Stomach smooth muscle (tissue), 2 donors: ENCODE data around the gene RAB11B.
"Not testable (repeated sequence)": the region's sequence is repeated elsewhere in the genome, so short reads cannot be mapped to it uniquely, and the experiment has no call there.

ENCODE experiments used
- H3K27ac ChIP-seq: one replicate; pipeline ENCODE4 v1.7.0; 2013; ENCODE audit warnings: mild to moderate bottlenecking, low read length, inconsistent platforms
- H3K27me3 ChIP-seq, 2 donors: one replicate each; pipeline ENCODE4 v1.7.0; 2013; ENCODE audit warnings: low read length in 2 of 2; ENCODE audit not compliant: insufficient read depth in 2 of 2, control insufficient read depth in 1 of 2
- H3K36me3 ChIP-seq, 2 donors: one replicate each; pipeline ENCODE4 v1.7.0; 2013; ENCODE audit warnings: low read length in 2 of 2; ENCODE audit not compliant: control insufficient read depth in 2 of 2, insufficient read depth in 2 of 2
- H3K4me1 ChIP-seq: one replicate; pipeline ENCODE4 v1.7.0; 2013; ENCODE audit warnings: low read length; ENCODE audit not compliant: control insufficient read depth, insufficient read depth
- H3K4me3 ChIP-seq, 2 donors: one replicate each; pipeline ENCODE4 v1.7.0; 2013; ENCODE audit warnings: low read length in 2 of 2
- H3K9ac ChIP-seq, 2 donors: one replicate each; pipeline ENCODE4 v1.7.0; 2013; ENCODE audit warnings: low read length in 2 of 2, mild to moderate bottlenecking in 1 of 2
- H3K9me3 ChIP-seq, 2 donors: one replicate each; pipeline ENCODE4 v1.7.0; 2013; ENCODE audit warnings: low read length in 2 of 2; ENCODE audit not compliant: control insufficient read depth in 2 of 2
- donor health status: healthy.
- donor health status: Pancreatic carcinoma.

Gene RAB11B

DNA sequence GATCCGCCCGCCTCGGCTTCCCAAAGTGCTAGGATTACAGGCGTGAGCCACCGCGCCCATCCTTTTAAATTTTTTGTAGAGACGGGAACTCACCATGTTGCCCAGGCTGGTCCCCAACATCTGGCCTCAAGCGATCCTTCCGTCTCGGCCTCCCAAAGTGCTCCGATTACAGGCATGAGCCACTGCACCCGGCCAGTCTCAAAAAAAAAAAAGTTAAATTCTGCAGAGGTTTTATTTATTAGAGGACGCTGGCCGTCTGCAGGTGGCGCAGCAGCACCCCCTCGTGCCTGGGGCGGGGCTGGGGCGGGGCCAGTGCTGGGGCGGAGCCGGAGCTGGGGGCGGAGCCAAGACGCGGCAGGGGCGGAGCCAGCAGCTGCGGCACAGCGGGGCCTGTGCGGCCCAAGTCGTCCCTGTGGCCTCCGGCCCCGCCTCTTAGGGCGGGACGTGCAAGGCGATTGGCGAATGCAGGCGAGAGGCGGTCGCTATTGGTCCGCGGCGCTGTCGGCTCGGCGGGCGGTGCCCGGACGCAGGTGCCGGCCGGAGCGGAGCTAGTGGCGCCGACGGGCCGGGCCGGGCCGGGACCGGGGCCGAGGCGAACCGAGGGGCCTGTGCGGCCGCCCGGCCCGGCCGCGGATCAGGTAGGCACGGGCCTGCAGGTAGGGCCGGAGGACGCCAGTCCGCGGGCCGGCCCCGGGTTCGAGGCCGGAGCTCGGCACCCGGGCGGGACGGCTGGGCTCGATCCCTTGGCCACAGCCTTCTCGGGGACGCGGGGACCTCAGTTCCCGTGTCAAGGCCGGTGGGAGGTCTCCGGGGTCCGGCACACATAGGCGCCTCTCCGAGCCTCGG, 22.8 kb downstream of the RAB11B start, which contains the start of gene MARCHF2:
Gene MARCHF2 (plus strand): TSS at position 523 of the 846 bp plus-strand sequence. CDS start 8,536 bp downstream, outside the sequence.
- no peaks in the 10 kb centered on the region for H3K27me3 ChIP-seq
- peaks cover 28% of the 10 kb centered on the region for H3K4me1 ChIP-seq
- peak within 1 kb of the TSS; percentile 82 to 89 for H3K9ac ChIP-seq
- no peaks in the 10 kb centered on the region for H3K9me3 ChIP-seq
- peak within 1 kb of the TSS; percentile 89 to 92 for H3K4me3 ChIP-seq
- H3K27ac ChIP-seq, result peak within 1 kb of the TSS; percentile 31
- no peaks in the 10 kb centered on the region for H3K36me3 ChIP-seq

DNA sequence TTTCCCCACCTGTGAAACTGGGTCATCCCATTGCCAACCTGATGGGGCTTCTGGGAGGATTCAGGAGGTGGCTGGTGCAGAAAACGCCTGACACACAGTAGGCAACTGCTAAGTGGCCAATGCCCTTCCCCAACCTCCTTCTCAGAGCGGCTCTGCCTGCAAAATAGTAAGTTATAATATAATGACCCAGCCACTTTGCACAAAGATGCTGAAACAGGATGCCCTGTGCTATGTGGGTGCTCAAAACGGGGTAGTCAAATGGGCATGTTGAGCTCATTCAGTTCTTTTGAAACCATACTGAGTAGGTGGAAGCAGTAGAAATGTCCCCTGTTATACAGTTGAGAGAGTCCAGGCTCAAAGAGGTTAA, 23.5 kb downstream of the RAB11B start:
- peak overlapping the region; percentile 31 for H3K27ac ChIP-seq
- peak overlapping the region; percentile 82 to 89 for H3K9ac ChIP-seq
- H3K27me3 ChIP-seq, result no peaks in the 10 kb centered on the region
- peak overlapping the region; percentile 89 to 92 for H3K4me3 ChIP-seq
- H3K4me1 ChIP-seq, result peaks cover 30% of the 10 kb centered on the region
- no peaks in the 10 kb centered on the region for H3K36me3 ChIP-seq
- H3K9me3 ChIP-seq, result no peaks in the 10 kb centered on the region

DNA sequence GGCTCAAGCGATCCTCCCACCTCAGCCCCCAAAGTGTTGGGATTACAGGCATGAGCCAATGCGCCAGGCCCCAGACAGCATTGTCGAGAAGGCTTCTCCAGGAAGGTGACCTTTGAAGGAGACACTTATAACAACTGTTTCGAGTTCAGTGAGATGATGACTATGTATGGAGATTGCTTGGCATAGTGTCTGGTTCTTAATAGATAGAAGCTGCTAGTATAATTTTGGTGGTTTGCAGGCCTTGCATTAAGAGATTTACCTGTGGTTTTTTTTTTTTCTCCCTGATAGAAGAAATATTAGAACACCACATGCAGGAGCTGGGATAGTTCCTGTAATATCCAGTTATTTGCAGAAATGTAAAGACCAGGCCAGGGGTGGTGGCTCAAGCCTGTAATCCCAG, 26.6 kb downstream of the RAB11B start:
- H3K27me3 ChIP-seq, result no peaks in the 10 kb centered on the region
- no peak overlapping the region for H3K4me3 ChIP-seq
- peaks cover 4 to 5% of the 10 kb centered on the region in 2 donors for H3K36me3 ChIP-seq
- peaks cover 30% of the 10 kb centered on the region for H3K4me1 ChIP-seq
- no peaks in the 10 kb centered on the region for H3K9me3 ChIP-seq
- no peak overlapping the region for H3K9ac ChIP-seq
- H3K27ac ChIP-seq, result no peak overlapping the region

DNA sequence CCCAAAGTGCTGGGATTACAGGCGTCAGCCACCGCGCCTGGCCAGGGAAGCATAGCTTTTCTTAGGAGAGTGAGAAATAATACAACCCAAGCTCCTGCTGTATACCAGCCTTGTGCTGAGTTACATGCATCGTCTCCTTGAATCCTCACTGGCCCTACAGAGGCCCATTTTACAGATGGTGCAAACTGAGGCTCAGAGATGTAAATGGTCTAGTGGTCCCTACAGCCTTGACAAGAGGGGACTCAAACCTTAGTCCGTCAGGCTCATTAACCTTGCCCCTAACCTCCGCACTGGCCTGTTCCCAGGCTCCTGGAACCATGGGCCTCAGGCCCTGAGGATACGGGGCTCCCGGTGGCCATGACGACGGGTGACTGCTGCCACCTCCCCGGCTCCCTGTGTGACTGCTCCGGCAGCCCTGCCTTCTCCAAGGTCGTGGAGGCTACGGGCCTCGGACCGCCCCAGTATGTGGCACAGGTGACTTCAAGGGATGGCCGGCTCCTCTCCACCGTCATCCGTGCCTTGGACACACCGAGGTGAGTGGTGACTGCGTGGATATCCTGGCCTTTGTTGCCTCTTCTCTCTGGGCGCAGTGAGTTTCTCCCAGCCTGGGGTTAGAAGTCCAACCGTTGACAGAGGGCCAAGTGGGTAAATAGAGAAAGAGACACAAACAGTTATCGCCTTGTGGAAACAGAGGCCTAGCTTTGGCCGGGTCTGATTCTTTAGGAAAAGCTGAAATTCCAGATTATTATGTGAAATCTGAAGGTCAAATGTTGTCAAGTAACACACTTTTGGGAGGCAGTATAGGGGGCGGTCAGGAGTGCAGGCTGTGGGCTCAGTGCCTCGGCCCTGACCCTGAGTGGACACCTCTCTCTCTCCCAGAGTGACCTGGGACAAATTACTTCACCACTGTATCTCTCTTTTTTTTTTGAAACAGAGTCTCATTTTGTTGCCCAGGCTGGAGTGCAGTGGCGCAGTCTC, 31.6 kb downstream of the RAB11B start:
- Histone ChIP-seq H3K4me3 (no peak overlapping the region), H3K27me3 (no peaks in the 10 kb centered on the region), H3K27ac (no peak overlapping the region), H3K4me1 (peaks cover 7% of the 10 kb centered on the region), H3K36me3 (peaks cover 11 to 15% of the 10 kb centered on the region in 2 donors), H3K9me3 (no peaks in the 10 kb centered on the region), H3K9ac (no peak overlapping the region)

DNA sequence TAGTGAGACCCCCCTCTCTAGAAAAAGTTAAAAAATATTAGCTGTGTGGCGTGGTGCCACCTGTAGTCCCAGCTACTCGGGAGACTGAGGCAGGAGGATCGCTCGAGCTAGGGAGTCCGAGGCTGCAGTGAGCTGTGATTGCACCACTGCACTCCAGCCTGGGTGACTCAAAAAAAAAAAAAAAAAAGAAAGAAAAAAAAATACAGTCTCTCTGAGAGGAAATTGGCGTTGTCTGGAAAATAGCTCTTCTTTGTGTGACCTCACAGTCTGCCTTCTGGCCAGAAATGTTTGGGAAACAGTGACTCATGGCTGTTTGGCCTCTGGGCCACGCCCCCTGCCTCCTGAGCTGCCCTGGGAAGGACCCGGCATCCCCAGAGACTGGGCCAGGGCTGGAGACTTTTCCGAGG, 33.7 kb downstream of the RAB11B start:
- Histone ChIP-seq H3K27me3 (no peaks in the 10 kb centered on the region), H3K27ac (peak overlapping the region; percentile 55), H3K4me3 (peak overlapping the region in 1 of 2 donors; percentile 8), H3K36me3 (peaks cover 11 to 15% of the 10 kb centered on the region in 2 donors), H3K9ac (peak overlapping the region in 1 of 2 donors; percentile 17), H3K4me1 (peaks cover 3% of the 10 kb centered on the region), H3K9me3 (no peaks in the 10 kb centered on the region)

DNA sequence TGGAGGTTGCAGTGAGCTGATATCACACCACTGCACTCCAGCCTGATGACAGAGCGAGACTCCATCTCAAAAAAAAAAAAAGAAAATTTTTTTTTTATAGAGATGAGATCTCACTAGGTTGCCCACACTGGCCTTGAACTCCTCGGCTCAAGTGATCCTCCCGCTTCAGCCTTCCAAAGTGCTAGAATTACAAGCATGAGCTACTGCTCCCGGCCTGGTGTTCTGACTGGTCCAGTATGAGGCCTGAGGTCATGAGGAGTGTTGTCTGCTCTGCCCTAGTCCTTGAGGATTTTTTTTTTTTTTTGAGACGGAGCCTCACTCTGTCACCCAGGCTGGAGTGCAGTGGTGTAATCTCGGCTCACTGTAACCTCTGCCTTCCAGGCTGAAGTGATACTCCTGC, 35.2 kb downstream of the RAB11B start:
- H3K9me3 ChIP-seq, H3K4me3 ChIP-seq, H3K27me3 ChIP-seq, H3K27ac ChIP-seq, H3K4me1 ChIP-seq, H3K9ac ChIP-seq: not testable (repeated sequence)
- peaks cover 15 to 16% of the 10 kb centered on the region in 2 donors for H3K36me3 ChIP-seq

DNA sequence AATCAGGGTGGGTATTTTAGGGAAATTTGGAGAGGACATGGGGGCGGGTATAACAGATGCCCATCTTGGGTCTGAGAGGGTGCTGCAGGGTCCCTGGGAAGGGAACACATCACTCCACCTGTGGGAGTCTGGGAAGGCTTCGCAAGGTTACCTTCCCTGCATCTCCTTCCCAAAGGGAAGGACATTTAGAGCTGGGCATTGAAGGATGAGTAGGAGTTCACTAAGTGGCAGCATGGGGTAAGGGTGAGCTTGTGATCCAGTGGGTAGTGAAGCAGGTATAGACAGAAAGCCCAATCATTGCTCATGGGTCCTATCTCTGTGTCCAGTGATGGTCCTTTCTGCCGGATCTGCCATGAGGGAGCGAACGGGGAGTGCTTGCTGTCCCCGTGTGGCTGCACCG, 36.1 kb downstream of the RAB11B start:
- Histone ChIP-seq H3K4me1 (peaks cover 3% of the 10 kb centered on the region), H3K27me3 (no peaks in the 10 kb centered on the region), H3K4me3 (no peak overlapping the region), H3K9ac (no peak overlapping the region), H3K9me3 (no peaks in the 10 kb centered on the region), H3K36me3 (peaks cover 19% of the 10 kb centered on the region in 2 donors), H3K27ac (no peak overlapping the region)

DNA sequence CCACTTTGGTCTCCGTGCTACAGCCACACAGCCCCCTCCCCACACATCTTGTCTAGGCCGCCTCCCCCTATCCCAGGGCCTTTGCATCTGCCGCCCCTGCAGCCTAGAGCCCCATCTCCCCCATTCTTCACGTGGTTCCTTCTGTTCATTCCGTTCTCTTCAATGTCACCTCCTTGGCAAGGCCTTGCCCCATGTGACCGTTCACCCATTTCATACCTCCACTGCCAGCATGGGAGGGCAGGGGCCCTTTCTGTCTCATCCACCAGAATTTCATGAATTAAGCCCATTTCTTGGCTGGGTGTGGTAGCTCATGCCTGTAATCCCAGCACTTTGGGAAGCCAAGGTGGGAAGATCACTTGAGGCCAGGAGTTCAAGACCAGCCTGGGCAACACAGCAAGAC, 38.9 kb downstream of the RAB11B start:
- H3K27ac ChIP-seq, result no peak overlapping the region
- H3K4me3 ChIP-seq, result no peak overlapping the region
- H3K36me3 ChIP-seq, result peaks cover 10 to 18% of the 10 kb centered on the region in 2 donors
- H3K27me3 ChIP-seq, result no peaks in the 10 kb centered on the region
- no peak overlapping the region for H3K9ac ChIP-seq
- H3K9me3 ChIP-seq, result no peaks in the 10 kb centered on the region
- H3K4me1 ChIP-seq, result no peaks in the 10 kb centered on the region

DNA sequence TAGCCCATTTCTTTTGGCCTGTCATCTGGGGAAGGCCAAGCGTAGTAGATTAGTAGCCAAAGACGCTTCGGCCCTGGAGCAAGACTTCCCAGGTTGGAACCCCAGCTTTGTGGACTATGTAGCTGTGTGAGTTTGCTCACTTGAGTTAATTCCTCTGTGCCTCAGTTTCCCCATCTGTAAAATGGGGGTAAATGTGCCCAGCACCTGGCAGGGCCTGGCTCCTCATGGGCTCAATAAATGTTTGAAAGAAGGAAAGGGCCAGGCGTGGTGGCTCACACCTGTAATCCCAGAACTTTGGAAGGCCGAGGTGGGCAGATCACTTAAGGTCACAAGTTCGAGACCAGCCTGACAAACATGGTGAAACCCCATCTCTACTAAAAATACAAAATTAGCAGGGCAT, 39.7 kb downstream of the RAB11B start:
- Histone ChIP-seq H3K4me1 (no peaks in the 10 kb centered on the region), H3K9ac (no peak overlapping the region), H3K27me3 (no peaks in the 10 kb centered on the region), H3K4me3 (no peak overlapping the region), H3K9me3 (no peaks in the 10 kb centered on the region), H3K27ac (no peak overlapping the region), H3K36me3 (peaks cover 10 to 18% of the 10 kb centered on the region in 2 donors)

DNA sequence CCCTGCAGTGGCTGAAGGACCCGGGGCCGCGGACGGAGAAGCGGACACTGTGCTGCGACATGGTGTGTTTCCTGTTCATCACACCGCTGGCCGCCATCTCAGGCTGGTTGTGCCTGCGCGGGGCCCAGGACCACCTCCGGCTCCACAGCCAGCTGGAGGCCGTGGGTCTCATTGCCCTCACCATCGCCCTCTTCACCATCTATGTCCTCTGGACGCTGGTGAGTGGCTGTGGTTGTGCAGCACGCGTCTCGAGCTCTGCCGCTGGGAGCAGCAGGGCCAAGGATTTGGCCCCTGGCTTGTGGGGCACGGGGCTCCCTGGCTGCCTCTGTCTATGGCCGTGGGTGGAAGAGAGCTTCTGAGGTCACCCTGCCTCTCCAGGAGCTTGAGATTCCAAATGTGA, 40.5 kb downstream of the RAB11B start:
- Histone ChIP-seq H3K27ac (no peak overlapping the region), H3K4me3 (no peak overlapping the region), H3K9me3 (no peaks in the 10 kb centered on the region), H3K9ac (no peak overlapping the region), H3K4me1 (no peaks in the 10 kb centered on the region), H3K27me3 (no peaks in the 10 kb centered on the region), H3K36me3 (peaks cover 10 to 21% of the 10 kb centered on the region in 2 donors)
